ENCODE data around the gene OAS2.

DNA sequence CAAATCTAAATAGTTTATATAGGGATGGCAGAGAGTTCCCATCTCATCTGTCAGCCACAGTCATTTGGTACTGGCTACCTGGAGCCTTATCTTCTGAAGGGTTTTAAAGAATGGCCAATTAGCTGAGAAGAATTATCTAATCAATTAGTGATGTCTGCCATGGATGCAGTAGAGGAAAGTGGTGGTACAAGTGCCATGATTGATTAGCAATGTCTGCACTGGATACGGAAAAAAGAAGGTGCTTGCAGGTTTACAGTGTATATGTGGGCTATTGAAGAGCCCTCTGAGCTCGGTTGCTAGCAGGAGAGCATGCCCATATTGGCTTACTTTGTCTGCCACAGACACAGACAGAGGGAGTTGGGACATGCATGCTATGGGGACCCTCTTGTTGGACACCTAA lies 7.9 kb upstream of the OAS2 start:
- TF ChIP-seq, protein P1, sequence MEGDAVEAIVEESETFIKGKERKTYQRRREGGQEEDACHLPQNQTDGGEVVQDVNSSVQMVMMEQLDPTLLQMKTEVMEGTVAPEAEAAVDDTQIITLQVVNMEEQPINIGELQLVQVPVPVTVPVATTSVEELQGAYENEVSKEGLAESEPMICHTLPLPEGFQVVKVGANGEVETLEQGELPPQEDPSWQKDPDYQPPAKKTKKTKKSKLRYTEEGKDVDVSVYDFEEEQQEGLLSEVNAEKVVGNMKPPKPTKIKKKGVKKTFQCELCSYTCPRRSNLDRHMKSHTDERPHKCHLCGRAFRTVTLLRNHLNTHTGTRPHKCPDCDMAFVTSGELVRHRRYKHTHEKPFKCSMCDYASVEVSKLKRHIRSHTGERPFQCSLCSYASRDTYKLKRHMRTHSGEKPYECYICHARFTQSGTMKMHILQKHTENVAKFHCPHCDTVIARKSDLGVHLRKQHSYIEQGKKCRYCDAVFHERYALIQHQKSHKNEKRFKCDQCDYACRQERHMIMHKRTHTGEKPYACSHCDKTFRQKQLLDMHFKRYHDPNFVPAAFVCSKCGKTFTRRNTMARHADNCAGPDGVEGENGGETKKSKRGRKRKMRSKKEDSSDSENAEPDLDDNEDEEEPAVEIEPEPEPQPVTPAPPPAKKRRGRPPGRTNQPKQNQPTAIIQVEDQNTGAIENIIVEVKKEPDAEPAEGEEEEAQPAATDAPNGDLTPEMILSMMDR (IDR thresholded peaks at IDR 0.05; ENCODE audit: insufficient read depth, low read depth, low read length), result no peak
- TF ChIP-seq EZH2 (IDR thresholded peaks at IDR 0.05; ENCODE audit: insufficient read depth, low read length), result no peak
